GM19239 (cell line): ENCODE data around the gene RUBCN.
A peak's percentile ranks its signal among the peaks of the same experiment; 100 is the strongest.

Experiments used
- DNase-seq: peaks from one replicate; pipeline ENCODE4 v3.0.0; 2011; ENCODE audit warnings: low spot score; ENCODE audit not compliant: insufficient read length
- FAIRE-seq: peaks from 2 replicates; lab custom pipeline; 2011; peaks lifted over from hg19 to GRCh38; lab: Jason Lieb, UNC

RUBCN gene

DNA sequence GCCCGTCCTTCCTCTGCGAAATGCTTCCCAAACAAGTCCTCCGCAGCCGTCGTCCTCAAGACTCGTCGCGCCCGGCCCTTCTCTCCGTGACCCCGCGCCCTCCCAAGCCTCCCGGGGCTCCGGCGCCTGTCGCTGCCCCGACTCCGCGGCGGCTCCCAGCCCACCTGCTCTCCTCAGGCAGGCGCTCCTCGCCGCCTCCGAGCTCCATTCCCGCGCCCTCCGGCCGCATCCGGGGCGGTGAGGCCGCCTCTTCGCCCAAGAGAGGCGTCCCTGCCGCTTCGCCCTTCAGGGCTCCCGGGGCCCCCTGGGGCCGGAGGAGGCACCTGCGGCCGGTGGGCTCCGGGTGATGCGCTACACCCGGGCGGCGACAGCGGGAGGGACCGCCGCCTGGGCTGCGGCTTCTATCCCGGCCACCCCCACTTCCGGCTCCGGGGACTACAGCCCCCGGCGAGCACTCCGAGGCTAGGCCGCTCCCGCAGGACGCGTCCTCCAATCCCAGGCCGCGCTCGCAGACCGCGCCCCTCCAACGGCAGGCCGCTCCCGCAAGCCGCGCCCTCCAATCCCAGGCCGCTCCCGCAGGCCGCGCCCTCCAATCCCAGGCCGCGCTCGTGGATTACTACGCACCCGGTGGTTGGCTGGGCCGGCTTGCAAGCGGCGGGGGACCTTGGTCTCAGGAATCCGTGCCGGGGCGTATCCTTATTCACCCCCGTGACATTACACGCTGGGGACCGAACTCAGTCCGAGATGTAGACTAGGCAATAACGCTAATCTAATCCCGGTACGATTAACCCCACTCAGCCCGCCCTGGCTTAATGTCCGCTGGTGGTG is at the start of gene RUBCN:
Gene RUBCN (minus strand): TSS at position 414 of the 828 bp plus-strand sequence. CDS start 185 bp downstream, at position 229.
- DNase-seq (no peak), FAIRE-seq (peak; percentile 89)

DNA sequence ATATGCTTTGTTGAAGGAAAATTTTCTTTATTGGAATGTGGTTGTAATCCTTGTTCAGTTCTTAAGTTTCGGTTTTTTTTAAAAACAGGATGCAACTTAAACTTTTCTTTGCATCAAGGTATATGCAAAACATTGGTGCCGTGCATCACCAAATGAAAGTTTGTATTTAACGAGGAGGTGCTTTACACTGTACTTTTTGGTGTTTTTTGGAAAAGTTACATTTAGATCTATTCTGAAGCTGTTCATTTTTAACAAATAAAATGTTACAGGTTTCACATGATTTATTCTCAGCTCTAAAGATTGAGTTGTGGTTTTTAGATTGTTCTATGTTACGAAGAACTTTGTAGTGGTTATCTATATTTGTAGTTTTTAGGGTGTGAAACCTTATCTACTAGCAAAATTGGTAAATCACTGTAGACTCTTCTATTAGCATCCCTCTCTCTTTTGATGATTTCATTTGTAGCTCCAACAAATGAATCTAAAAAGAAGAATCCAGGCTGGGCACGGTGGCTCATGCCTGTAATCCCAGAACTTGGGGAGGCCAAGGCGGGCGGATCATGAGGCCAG is 47.4 kb upstream of the RUBCN start:
- no peak for DNase-seq
- no peak for FAIRE-seq

DNA sequence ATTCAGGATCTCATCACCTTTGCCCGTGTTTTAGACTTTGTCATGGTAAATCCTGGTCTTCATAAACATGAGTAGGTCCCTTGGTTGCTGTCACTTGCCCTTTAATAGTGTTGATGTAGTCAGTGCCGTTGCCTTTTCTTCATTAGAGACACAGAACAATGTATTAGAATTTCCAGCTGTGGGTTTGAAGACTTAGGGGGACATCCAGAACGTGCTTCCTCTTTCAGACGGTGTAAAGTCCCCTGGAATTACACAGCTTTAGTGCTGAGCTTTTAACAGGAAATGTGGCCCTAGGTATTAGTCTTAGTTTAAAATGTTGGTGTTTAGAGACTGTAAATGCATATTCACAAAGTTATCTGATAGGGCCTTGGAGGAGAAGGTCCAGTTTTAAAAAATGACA is 45.5 kb upstream of the RUBCN start:
- no peak for DNase-seq
- FAIRE-seq, result peak; percentile 92

DNA sequence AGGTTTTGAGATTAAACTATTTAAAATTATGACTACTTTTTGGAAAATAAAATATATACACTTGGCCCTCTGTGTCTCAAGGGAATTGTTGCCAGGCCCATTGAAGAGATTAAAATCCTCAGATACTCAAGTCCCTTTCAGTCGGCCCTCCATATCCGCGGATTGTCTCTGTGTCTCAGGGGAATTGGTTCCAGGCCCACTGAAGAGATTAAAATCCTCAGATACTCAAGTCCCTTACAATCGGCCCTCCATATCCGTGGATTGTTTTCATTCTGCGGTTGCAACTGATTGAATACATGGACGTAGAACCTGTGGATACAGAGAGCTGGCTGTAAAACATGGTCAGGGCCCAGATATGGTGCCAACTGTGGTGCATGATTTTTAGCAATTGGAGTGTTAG is 38.6 kb upstream of the RUBCN start:
- FAIRE-seq, result no peak
- DNase-seq, result no peak

DNA sequence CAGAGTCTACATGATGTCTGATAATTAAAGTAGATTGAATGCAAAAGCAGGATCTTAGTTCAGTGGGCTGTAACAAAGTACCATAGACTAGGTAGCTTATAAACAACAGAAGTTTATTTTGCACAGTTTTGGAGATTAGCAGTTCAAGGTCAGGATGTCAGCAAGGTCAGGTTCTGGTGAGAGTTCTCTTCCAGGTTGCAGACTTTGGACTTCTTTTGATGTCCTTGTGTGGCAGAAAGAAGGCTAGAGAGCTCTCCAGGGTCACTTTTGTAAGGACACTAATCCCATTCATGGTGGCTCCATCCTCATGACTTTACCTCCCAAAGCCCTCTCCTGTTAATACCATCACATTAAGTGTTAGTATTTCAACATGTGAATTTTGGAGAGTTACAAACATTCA is 25.1 kb upstream of the RUBCN start:
- FAIRE-seq (no peak), DNase-seq (no peak)

DNA sequence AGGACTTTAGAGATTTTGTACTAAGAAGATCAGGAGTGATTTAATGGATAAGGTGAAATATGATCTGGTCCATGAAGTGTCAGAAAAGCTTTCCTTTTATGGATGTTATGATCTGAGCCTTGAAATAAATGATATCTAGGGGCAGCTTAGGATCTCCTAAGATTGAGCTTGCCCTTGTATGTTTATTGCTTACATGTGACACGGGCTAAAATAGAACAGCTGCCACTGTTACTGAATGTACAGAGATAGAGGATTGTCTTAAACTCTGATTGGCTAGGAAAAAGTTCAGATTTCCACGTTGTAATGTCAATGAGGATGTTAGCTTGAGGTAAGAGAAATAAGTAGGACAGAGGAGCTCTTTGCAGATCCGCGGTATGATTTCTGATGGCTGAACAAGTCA is 21.8 kb upstream of the RUBCN start:
- no peak for FAIRE-seq
- DNase-seq, result no peak

DNA sequence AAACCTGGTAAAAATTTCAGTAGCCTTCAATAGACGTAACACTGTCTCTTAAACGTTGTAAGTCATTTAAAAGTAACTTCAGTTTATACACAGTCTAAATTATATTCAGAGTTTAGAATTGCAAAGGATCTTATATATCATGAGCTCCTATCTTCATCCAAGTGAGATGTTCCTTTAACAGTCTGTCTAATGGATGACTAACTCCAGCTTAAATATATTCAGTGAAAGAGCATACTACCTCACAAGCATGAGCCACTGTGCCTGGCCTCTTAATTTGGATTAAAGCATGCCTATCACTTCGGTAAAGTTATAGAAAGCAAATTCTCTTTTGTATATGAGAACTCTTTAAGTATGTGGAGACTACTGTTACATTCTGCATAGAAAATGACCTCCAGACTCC is 20.0 kb upstream of the RUBCN start:
- FAIRE-seq, result no peak
- DNase-seq, result no peak

DNA sequence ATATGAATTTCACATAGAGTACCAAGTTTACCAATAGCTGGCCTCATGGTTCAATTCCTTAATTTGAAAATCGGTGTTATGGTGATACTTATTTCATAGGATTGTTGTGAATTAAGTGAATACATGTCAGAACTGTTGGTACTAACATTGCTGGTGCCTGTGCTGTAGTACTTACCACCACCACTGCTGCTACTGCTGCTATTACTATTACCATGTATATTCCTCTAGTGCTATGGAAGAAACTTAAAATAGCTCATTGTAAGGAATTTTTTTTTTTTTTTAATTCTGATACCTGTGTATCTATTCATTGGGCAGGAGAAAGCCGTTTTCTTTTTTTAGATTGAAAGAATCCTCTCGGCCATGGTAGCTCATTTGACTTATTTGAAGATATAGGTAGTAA is 16.6 kb upstream of the RUBCN start:
- FAIRE-seq (no peak), DNase-seq (no peak)

DNA sequence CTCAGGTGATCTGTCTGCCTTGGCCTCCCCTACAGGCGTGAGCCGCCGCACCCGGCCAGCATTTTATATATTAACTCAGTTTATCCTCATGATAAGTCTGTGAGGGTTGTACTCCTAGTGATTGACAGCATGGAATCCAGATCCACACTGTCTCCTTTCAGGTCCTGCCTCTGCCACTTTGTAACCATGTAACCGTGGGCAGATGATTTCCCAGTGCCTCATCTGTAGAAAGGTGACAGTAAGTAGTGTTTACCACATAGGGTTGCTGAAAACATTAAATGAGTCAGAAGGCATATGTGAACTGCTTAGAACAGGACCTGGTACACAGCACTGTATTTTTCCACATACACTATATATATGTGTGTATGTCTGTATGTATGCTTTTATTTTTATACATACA is 15.4 kb upstream of the RUBCN start:
- FAIRE-seq (no peak), DNase-seq (no peak)

DNA sequence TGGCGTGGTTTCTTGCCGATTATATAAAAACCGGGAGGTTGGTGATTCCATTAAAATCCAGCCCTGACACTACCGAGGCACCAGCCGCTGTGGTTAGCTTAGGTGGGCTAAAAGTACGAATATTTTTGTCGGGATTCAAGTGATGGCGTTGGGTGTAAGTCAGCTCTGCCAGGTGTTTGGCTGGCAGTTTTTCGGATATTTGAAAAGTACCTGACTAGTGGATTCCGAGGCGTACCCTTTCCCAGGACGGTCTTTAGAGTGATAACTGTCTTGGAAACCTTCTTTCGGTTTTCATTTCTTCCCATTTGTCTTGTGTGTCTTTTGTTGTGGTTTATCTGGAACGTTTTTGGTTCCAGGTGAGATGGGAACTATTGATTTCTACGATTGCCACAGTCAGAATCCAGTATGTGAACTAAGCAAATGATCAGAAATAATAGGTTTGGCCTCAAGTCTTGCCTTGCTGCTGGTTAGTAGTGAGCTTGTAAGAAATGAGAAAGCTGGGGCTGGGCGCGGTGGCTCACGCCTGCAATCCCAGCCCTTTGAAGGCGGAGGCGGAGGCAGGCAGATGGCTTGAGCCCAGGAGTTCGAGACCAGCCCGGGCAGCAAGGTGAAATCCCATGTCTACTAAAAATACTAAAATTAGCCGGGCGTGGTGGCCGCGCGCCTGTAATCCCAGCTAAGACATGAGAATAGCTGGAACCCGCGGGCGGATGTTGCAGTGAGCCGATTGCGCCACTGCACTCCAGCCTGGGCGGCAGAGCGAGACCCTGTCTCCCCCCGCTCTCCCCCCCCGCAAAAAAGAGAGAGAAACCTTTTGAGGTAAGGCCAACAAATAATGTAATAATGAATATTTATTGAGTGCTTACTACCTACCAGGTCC is 14.4 kb upstream of the RUBCN start:
- DNase-seq (no peak), FAIRE-seq (no peak)

DNA sequence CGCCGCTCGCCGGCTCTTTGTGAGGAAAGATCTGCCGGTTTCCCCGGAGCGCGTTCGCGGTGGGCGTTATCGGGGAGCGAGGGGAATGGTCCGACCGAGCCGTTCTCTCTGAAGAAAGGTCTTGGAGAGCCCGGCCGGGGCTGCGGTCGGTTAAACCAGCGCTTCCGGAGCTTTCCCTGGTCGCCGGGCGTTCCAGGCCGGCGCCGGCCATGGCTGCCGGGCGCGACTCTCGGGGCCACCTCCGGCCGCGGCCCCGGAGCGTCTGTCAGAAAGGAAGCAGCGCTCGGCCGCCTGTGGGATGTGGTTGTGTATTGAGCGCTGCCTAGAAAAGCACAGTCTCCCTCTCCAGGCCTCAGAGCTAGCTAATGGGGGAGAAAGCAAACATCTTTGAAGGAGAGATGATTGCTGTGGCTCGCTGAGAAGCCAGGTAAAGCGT is 13.7 kb upstream of the RUBCN start:
- DNase-seq (no peak), FAIRE-seq (peak; percentile 89)

DNA sequence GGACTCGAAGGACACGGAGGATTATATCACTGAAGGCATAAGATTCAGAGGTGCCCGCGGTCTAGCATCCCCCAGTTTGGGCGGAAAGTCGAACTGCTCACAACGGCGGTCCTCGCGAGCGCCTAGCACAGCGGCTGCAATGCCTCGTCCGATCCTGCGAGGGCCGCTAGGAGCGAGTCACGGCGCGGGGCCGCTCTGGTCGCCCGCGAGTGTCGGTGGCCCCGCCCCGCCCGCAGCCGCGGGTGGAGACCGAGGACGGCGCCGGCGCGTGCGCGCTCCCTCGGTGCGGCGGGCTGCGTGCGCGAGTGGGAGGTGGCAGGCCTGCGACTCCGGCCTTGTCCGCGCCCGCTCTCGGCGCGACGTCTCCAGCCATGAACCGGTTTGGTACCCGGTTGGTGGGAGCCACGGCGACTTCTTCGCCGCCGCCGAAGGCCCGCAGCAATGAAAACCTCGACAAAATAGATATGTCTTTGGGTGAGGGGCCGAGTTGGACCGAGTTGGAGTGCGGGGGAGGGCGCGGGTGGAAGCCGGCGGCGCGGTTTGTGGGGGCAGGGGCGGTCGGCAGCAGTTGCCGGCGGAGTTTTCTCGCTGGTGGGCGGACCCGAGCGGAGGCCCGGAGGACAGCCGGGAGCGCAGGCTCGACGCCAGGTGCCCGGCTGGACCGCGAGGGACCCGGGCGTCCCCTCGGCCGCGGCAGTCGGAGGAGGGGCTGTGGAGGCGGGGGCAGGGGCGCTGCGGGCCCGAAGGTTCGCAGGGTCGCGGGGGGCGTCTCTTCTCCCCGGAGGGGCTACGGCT is 13.1 kb upstream of the RUBCN start, which contains the start of gene FYTTD1:
Gene FYTTD1 (plus strand): TSS at position 283 of the 795 bp plus-strand sequence. CDS start 89 bp downstream, at position 372.
- DNase-seq (peak; percentile 67), FAIRE-seq (peak; percentile 87)

DNA sequence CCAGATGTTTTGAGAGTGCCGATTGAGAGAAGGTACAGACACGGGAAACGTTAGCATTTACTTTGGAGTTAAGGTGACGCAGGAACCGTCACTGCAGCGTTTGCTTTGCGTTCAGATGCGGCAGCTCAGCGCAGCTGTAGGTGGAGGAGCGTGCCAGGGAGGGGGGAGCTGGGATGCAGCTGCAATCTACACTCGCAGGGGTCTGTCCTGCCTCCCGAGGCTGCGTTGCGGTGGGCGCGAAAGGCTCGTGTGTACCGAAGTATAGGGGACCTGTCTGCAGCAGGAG is 12.6 kb upstream of the RUBCN start:
- DNase-seq, result no peak
- no peak for FAIRE-seq

DNA sequence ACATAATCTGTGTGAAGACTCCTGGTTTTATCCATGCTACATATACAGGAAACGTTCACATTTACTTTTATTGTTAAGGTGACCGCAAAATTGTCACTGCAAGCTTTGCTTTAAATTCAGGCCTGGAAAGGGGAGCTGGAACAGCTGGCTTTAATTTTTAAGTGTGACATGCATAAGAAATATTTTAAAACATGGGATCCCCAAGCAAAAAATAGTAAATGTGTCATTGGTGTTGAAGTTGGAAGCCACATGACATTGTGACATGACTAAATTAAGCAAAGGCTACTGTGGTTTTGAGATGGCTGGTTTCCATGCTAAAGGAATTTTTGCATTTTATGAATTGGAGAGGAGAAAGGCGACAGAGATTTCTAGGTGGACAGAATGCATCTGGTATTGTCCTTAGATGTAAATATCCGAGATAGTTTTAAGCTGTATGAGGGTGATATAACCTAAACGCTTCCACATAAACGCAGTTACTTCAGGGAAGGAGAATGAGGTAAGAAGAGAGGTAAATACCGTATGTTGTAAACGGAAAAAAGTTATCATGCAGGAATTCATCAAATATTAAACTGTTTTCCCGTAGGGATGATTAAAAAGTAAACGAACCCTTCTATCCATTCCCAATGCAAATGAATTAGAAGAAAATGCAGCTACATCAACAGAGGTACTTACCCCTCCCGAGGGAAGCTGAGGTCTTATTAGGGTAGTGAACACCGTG is 12.1 kb upstream of the RUBCN start:
- DNase-seq (no peak), FAIRE-seq (peak; percentile 74)

DNA sequence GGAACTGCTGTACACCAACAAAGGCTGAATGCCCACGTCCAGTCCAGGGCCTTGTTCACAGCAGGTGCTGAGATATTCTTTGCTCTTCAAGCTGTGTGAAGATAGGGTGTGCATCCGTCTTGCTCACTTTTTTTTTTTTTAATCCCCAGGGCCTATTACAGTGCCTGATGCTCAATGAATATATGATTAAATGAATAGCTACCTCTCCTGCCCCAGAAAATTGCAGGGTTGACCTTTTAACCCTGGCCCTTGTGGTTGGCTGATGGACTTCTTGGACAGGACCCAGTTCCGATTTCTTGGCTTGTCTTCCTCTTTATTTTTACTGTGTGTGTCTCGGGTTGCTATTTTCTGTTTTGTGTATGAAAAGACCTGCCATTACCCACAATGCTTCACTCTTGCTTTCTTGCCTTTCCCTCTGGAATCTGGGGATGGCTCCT is 10.1 kb upstream of the RUBCN start:
- FAIRE-seq, result no peak
- no peak for DNase-seq

DNA sequence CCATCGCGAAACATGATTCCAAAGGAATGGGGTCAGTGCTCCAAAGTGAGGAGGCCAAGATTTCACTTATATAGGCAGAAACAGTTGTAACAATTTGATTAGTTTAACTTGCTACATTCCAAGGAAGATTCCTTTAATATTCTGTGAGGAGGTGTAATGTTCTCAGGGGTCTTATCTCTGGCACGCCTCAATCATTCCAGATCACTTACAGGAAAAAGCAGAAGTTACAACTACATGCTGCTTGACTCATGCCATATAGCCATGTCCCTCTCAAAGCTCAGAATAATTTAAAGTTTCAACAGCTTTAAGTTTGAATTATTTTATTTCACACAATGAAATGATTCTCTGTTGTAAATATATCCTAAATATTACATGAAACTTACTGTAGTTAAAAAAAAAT is 9.5 kb upstream of the RUBCN start:
- DNase-seq, result no peak
- FAIRE-seq, result no peak

DNA sequence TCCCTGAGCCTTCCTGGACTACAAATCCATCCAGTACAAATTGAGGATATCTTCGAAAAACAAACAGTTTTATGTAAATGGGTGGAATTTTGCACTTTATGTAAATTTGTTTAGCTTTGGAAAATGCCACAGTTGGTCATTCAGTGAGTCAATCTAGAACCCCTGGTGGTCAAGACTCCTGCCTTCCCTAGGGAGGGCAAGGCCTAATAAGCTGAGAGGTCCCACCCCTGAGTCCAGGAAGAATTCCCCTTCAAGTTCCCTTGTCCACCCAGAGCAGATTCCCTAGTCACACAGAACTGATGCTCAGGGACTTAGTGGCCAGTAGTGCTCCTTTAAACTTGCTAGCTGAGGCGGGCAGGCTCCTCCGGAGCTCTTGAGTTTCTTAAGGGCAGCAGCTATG is 6.1 kb upstream of the RUBCN start:
- FAIRE-seq (no peak), DNase-seq (no peak)

DNA sequence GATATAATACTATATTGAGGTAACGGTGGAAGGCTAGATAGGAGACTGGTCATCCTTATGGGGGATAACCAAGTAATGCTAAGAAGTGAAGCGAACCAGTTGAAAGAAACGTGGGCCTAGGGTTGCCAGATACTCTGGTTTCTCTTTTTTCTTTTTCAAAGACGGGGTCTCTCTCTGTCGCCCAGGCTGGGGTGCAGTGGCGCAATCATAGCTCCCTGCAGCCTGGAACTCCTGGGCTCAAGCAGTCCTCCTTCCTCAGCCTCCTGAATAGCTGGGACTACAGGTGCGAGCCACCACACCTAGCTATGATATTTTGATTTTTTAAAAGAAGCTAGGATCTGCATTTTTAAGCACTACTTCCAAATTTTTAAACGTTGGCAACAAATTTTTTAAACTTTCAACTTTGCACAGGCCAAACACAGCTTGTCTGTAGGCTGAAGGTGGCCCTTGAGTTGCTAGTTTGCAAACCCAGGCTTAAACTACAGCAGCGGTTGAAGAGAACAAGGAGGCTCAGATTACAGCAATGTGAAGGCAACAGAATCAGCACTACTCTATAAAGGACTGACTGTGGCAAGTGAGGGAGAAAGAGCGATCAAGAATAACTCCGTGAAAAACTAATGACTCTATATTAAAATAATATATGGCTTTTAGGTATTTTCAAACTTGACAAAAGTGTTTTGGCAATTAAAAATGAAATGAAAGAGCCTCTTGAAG is 1.2 kb upstream of the RUBCN start:
- no peak for DNase-seq
- FAIRE-seq, result peak; percentile 23

DNA sequence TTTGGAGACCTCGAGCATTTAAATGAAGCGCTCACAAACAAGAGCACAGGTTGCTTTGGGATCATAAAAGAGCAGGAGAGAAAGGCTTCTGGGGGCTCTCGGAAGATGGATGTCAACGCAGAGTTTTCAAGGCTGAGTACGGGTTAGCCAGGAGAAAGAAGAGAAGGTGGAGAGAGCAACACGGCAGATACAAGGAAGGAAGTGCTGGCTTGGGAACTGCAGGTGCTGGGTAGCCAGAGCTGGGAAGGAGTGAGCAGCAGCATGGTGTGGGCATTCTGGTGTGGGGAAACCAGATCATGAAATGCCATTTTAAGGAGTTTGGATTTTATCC is 580 bp upstream of the RUBCN start:
- DNase-seq (no peak), FAIRE-seq (peak; percentile 53)
